Breast epithelium (tissue), 4 donors: ENCODE measurements around the gene C1orf146. TPM values are rescaled to one million over a fixed set of nuclear protein-coding genes. Genes with fewer than 3 reads are reported as not detected.

Experiments used
- DNase-seq, 2 donors: peaks; one replicate each; pipeline ENCODE4 v3.0.0-alpha.2; 2019; ENCODE audit warnings: low spot score in 2 of 2
- H3K27ac ChIP-seq, 2 donors: fragments of 200-600 bp; sonication (generic) in 1 of 2; one replicate each; pipeline ENCODE4 v1.5.1; 2016 to 2019; ENCODE audit warnings: mild to moderate bottlenecking in 1 of 2
- H3K27me3 ChIP-seq, 2 donors: fragments of 200-600 bp; sonication (generic) in 1 of 2; one replicate each; pipeline versions ENCODE4 v1.5.1 to v1.6.0; 2017 to 2019; ENCODE audit warnings: control low read depth in 1 of 2, mild to moderate bottlenecking in 1 of 2
- H3K36me3 ChIP-seq: fragments of 200-600 bp; one replicate; pipeline ENCODE4 v1.5.1; 2019
- H3K4me1 ChIP-seq, 2 donors: fragments of 200-600 bp; sonication (generic); one replicate each; pipeline ENCODE4 v1.5.1; 2016 to 2019; ENCODE audit warnings: control low read depth in 1 of 2
- H3K4me3 ChIP-seq, 3 donors: fragments of 200-600 bp; sonication (generic); 1 replicate in 2 of 3; 2 replicates in 1 of 3; pipeline ENCODE4 v1.5.1; 2016 to 2019; ENCODE audit warnings: mild to moderate bottlenecking in 3 of 3, moderate library complexity in 2 of 3
- H3K9me3 ChIP-seq, 2 donors: fragments of 200-600 bp; sonication (generic) in 1 of 2; one replicate each; pipeline ENCODE4 v1.5.1; 2016 to 2019; ENCODE audit warnings: control low read depth in 1 of 2
- CTCF ChIP-seq, 3 donors: fragments of 450-650 bp; IDR thresholded peaks; one replicate each; pipeline ENCODE4 v1.5.1; 2016 to 2017; ENCODE audit warnings: antibody characterized with exemption in 3 of 3, mild to moderate bottlenecking in 3 of 3, moderate library complexity in 3 of 3
- POLR2A ChIP-seq: fragments of 450-650 bp; IDR thresholded peaks from one replicate; pipeline ENCODE4 v1.6.1; 2016; ENCODE audit warnings: antibody characterized with exemption, mild to moderate bottlenecking, moderate library complexity
- POLR2AphosphoS5 ChIP-seq, 3 donors: sonication (generic); formaldehyde crosslinking; IDR thresholded peaks; one replicate each; pipeline ENCODE4 v1.6.1; 2017; ENCODE audit warnings: antibody characterized with exemption in 3 of 3
- intact Hi-C: fragments of 100-400 bp; cut with DNase I; formaldehyde crosslinking; loops from one replicate; pipeline ENCODE4 v1.15.1; 2023; ENCODE audit warnings: low total_unique reads
- total RNA-seq, 3 donors: library from RNA; depleted of rRNA; stranded (reverse); fragments of >200 nt; gene quantifications; one replicate each; pipeline ENCODE4 v1.1.0, GENCODE V29; 2016

C1orf146 gene
- total RNA-seq, 3 donors from 2014 or later: not detected

GRCh38 chr1:92291372-92291999 is 73.8 kb downstream of the C1orf146 start:
- no peak overlapping the region for H3K4me3 ChIP-seq
- no peaks in the 10 kb centered on the region for H3K9me3 ChIP-seq
- no peaks in the 10 kb centered on the region for H3K27me3 ChIP-seq
- no peaks in the 10 kb centered on the region for H3K36me3 ChIP-seq
- H3K4me1 ChIP-seq: no peaks in the 10 kb centered on the region
- TF ChIP-seq POLR2AphosphoS5 (IDR thresholded peaks at IDR 0.05) (no peak), CTCF (IDR thresholded peaks at IDR 0.05) (peak in 2 of 3 donors; percentile 42 to 51), POLR2A (no peak)
- H3K27ac ChIP-seq: no peak overlapping the region
- intact Hi-C loops: no loop called here
- no peak for DNase-seq

Other genes with a start within 250 kb of the C1orf146 start
- 1 to 10 TPM in 1 of 3 donors, under 1 TPM in 1, not detected in 1; 0.33 to 2.6 TPM for gene EPHX4, start 187.9 kb upstream of the C1orf146 start, total RNA-seq
- not detected for gene SETSIP, start 142.5 kb upstream of the C1orf146 start, total RNA-seq
- 10 to 100 TPM in 1 of 3 donors, 1 to 10 TPM in 2; 7.2 to 12.6 (median 7.5) TPM for gene BTBD8, start 137.6 kb upstream of the C1orf146 start, total RNA-seq
- 10 to 100 TPM in 2 of 3 donors, 1 to 10 TPM in 1; 8.8 to 17.0 (median 10.8) TPM for gene GLMN, start 81.1 kb downstream of the C1orf146 start, total RNA-seq
- 10 to 100 TPM in 2 of 3 donors, 1 to 10 TPM in 1; 7.8 to 14.7 (median 12.3) TPM for gene RPAP2, start 81.1 kb downstream of the C1orf146 start, total RNA-seq